HepG2 (cell line): ENCODE measurements around the gene ZNF83. TPM values are rescaled to one million over a fixed set of nuclear protein-coding genes. Genes with fewer than 3 reads are reported as not detected.

Experiments
- RBFOX2 ChIP-seq: fragments of 200-400 bp; formaldehyde crosslinking; IDR thresholded peaks from 2 replicates; pipeline ENCODE4 v1.6.1; 2017; ENCODE audit warnings: low read depth, mild to moderate bottlenecking, low read length
- RXRA ChIP-seq: sonication (generic); formaldehyde crosslinking; IDR thresholded peaks from 2 replicates; pipeline ENCODE4 v1.5.1; 2020; ENCODE audit warnings: missing genetic modification reagents
- SPEN ChIP-seq: sonication (generic); formaldehyde crosslinking; IDR thresholded peaks from 2 replicates; pipeline ENCODE4 v1.5.1; 2020; ENCODE audit warnings: low read depth, mild to moderate bottlenecking, missing genetic modification reagents
- ZC3H13 ChIP-seq: sonication (generic); formaldehyde crosslinking; IDR thresholded peaks from 2 replicates; pipeline ENCODE4 v1.8.1; 2023; ENCODE audit warnings: mild to moderate bottlenecking, missing genetic modification reagents, moderate library complexity
- ZNF10 ChIP-seq: sonication (generic); formaldehyde crosslinking; IDR thresholded peaks from 2 replicates; pipeline ENCODE4 v1.4.0; 2020; ENCODE audit warnings: mild to moderate bottlenecking, low read depth, missing genetic modification reagents, borderline replicate concordance
- ZNF232 ChIP-seq: sonication (generic); formaldehyde crosslinking; IDR thresholded peaks from 2 replicates; pipeline ENCODE4 v1.4.0; 2020; ENCODE audit warnings: missing genetic modification reagents, borderline replicate concordance
- ZSCAN9 ChIP-seq: IDR thresholded peaks from 2 replicates; pipeline ENCODE4 v1.6.1; 2016; ENCODE audit warnings: borderline replicate concordance
- polyA plus RNA-seq, 8 experiments: library from polyadenylated mRNA; depleted of rRNA in 3 of 8; stranded (reverse) in 7 of 8; unstranded in 1 of 8; fragments of >200 nt; fragmentation: Illumina TruSeq in 4 of 8; extraction: Trizol in 4 of 8; gene quantifications; 2 replicates each; pipeline versions ENCODE4 v1.2.1 to v1.2.3, GENCODE V29; 2011 to 2016; ENCODE audit warnings: low read depth in 4 of 8, missing spikeins in 1 of 8, mixed read lengths in 1 of 8; ENCODE audit not compliant: insufficient read depth in 1 of 8
- total RNA-seq, 5 experiments: library from RNA; depleted of rRNA; stranded (reverse); fragments of >200 nt; fragmentation: Illumina TruSeq; extraction: Trizol; gene quantifications; 2 replicates each; pipeline ENCODE4 v1.2.3, GENCODE V29; 2016; ENCODE audit warnings: low read depth in 1 of 5
- TF ChIP-seq, protein P1 (sequence below): sonication (generic); formaldehyde crosslinking; IDR thresholded peaks from 2 replicates; pipeline ENCODE4 v1.4.0; 2020; ENCODE audit warnings: missing genetic modification reagents
- TF ChIP-seq, protein P2 (sequence below): sonication (generic); formaldehyde crosslinking; conservative IDR thresholded peaks from 2 replicates; pipeline ENCODE4 v1.4.0; 2020; ENCODE audit warnings: missing genetic modification reagents
- TF ChIP-seq, protein P3 (sequence below): sonication (generic); formaldehyde crosslinking; IDR thresholded peaks from 2 replicates; pipeline ENCODE4 v1.5.1; 2020; ENCODE audit warnings: mild to moderate bottlenecking, missing genetic modification reagents, borderline replicate concordance

The ZNF83 gene
- total and polyA plus RNA-seq, 2 of the 13 experiments (the other 11 are each of a cell fraction or from before 2014, with no cell fraction given) = 20.4 to 44.5 TPM

DNA sequence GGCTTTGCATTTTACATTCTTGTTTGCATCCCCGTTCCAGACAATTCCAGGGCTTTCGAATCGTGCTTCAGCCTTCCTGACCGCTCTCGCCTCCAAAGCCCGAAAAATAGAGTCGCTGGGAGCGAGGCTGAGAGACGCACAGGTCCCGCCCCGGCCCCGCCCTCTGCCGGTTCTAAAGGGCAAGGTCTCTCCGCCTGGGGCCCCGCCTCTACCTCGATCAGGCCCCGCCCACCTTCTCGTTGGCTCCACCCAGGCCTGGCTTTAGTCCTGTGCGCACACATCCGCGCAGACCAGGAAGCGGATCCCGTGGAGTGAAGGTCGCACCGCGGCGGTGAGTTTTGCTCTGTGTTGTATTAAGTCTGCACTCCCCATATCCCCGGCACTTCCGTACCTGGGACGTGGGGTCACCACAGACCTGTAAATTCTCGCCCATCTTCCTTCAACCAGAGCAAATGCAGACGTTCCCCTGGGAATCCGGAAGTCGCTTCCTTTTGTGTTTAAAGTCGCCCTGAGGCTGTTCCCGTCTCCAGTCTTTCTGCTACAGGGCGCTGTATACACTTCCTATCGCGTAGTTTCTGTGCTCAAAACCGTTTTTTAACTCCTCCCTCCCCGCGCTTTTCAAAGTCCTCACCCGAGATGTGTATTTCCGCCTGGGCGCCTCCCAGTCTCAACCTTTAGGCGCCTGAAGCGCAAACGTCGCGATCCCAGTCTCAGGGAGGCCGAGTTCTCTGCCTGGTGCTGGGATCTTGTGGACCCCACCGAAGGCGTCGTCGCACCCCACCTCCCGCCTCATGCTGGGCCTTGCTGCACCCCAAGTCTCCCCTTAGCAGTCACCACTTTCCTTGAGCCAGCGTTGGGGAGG is 67.9 kb downstream of the ZNF83 start, which contains the start of gene ZNF701 (continued):
- TF ChIP-seq, protein P1, sequence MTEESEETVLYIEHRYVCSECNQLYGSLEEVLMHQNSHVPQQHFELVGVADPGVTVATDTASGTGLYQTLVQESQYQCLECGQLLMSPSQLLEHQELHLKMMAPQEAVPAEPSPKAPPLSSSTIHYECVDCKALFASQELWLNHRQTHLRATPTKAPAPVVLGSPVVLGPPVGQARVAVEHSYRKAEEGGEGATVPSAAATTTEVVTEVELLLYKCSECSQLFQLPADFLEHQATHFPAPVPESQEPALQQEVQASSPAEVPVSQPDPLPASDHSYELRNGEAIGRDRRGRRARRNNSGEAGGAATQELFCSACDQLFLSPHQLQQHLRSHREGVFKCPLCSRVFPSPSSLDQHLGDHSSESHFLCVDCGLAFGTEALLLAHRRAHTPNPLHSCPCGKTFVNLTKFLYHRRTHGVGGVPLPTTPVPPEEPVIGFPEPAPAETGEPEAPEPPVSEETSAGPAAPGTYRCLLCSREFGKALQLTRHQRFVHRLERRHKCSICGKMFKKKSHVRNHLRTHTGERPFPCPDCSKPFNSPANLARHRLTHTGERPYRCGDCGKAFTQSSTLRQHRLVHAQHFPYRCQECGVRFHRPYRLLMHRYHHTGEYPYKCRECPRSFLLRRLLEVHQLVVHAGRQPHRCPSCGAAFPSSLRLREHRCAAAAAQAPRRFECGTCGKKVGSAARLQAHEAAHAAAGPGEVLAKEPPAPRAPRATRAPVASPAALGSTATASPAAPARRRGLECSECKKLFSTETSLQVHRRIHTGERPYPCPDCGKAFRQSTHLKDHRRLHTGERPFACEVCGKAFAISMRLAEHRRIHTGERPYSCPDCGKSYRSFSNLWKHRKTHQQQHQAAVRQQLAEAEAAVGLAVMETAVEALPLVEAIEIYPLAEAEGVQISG (CRISPR knock-in tag) = peak; percentile 16; the same call in 1 of the 2 replicates
- TF ChIP-seq, protein P2, sequence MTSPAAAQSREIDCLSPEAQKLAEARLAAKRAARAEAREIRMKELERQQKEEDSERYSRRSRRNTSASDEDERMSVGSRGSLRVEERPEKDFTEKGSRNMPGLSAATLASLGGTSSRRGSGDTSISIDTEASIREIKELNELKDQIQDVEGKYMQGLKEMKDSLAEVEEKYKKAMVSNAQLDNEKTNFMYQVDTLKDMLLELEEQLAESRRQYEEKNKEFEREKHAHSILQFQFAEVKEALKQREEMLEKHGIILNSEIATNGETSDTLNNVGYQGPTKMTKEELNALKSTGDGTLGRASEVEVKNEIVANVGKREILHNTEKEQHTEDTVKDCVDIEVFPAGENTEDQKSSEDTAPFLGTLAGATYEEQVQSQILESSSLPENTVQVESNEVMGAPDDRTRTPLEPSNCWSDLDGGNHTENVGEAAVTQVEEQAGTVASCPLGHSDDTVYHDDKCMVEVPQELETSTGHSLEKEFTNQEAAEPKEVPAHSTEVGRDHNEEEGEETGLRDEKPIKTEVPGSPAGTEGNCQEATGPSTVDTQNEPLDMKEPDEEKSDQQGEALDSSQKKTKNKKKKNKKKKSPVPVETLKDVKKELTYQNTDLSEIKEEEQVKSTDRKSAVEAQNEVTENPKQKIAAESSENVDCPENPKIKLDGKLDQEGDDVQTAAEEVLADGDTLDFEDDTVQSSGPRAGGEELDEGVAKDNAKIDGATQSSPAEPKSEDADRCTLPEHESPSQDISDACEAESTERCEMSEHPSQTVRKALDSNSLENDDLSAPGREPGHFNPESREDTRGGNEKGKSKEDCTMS (CRISPR knock-in tag) = no peak
- TF ChIP-seq SPEN (CRISPR knock-in tag) (peak; percentile 42; the same call in 1 of the 2 replicates), ZC3H13 (CRISPR knock-in tag) (no peak), RBFOX2 (peak; percentile 53), ZNF232 (CRISPR knock-in tag) (no peak), RXRA (CRISPR knock-in tag) (no peak), ZSCAN9 (no peak), ZNF10 (CRISPR knock-in tag) (no peak)
- TF ChIP-seq, protein P3, sequence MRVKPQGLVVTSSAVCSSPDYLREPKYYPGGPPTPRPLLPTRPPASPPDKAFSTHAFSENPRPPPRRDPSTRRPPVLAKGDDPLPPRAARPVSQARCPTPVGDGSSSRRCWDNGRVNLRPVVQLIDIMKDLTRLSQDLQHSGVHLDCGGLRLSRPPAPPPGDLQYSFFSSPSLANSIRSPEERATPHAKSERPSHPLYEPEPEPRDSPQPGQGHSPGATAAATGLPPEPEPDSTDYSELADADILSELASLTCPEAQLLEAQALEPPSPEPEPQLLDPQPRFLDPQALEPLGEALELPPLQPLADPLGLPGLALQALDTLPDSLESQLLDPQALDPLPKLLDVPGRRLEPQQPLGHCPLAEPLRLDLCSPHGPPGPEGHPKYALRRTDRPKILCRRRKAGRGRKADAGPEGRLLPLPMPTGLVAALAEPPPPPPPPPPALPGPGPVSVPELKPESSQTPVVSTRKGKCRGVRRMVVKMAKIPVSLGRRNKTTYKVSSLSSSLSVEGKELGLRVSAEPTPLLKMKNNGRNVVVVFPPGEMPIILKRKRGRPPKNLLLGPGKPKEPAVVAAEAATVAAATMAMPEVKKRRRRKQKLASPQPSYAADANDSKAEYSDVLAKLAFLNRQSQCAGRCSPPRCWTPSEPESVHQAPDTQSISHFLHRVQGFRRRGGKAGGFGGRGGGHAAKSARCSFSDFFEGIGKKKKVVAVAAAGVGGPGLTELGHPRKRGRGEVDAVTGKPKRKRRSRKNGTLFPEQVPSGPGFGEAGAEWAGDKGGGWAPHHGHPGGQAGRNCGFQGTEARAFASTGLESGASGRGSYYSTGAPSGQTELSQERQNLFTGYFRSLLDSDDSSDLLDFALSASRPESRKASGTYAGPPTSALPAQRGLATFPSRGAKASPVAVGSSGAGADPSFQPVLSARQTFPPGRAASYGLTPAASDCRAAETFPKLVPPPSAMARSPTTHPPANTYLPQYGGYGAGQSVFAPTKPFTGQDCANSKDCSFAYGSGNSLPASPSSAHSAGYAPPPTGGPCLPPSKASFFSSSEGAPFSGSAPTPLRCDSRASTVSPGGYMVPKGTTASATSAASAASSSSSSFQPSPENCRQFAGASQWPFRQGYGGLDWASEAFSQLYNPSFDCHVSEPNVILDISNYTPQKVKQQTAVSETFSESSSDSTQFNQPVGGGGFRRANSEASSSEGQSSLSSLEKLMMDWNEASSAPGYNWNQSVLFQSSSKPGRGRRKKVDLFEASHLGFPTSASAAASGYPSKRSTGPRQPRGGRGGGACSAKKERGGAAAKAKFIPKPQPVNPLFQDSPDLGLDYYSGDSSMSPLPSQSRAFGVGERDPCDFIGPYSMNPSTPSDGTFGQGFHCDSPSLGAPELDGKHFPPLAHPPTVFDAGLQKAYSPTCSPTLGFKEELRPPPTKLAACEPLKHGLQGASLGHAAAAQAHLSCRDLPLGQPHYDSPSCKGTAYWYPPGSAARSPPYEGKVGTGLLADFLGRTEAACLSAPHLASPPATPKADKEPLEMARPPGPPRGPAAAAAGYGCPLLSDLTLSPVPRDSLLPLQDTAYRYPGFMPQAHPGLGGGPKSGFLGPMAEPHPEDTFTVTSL (CRISPR knock-in tag) = no peak
